Ishikawa (cell line): Measurements from ENCODE around the gene PPP1R9B.

ENCODE experiments used
- CEBPB ChIP-seq: IDR thresholded peaks from 2 replicates; pipeline ENCODE4 v1.6.1; 2012
- EP300 ChIP-seq: IDR thresholded peaks from 2 replicates; pipeline ENCODE4 v1.6.1; 2012; ENCODE audit warnings: borderline replicate concordance
- FOXM1 ChIP-seq: IDR thresholded peaks from 2 replicates; pipeline ENCODE4 v1.6.1; 2012; ENCODE audit warnings: low read depth, borderline replicate concordance
- MAX ChIP-seq: IDR thresholded peaks from 2 replicates; pipeline ENCODE4 v1.6.1; 2012
- RAD21 ChIP-seq: IDR thresholded peaks from 2 replicates; pipeline ENCODE4 v1.6.1; 2012; ENCODE audit warnings: low read depth
- TAF1 ChIP-seq: IDR thresholded peaks from 2 replicates; pipeline ENCODE4 v1.6.1; 2012; ENCODE audit warnings: low read depth, mild to moderate bottlenecking
- TCF12 ChIP-seq: IDR thresholded peaks from 2 replicates; pipeline ENCODE4 v1.6.1; 2012; ENCODE audit warnings: low read depth
- TEAD4 ChIP-seq: IDR thresholded peaks from 2 replicates; pipeline ENCODE4 v1.6.1; 2012
- YY1 ChIP-seq: IDR thresholded peaks from 2 replicates; pipeline ENCODE4 v1.6.1; 2012; ENCODE audit warnings: low read depth
- TF ChIP-seq, protein P1 (sequence below): IDR thresholded peaks from 2 replicates; pipeline ENCODE4 v1.6.1; 2012; ENCODE audit warnings: low read depth, mild to moderate bottlenecking

- TF ChIP-seq, protein P1, sequence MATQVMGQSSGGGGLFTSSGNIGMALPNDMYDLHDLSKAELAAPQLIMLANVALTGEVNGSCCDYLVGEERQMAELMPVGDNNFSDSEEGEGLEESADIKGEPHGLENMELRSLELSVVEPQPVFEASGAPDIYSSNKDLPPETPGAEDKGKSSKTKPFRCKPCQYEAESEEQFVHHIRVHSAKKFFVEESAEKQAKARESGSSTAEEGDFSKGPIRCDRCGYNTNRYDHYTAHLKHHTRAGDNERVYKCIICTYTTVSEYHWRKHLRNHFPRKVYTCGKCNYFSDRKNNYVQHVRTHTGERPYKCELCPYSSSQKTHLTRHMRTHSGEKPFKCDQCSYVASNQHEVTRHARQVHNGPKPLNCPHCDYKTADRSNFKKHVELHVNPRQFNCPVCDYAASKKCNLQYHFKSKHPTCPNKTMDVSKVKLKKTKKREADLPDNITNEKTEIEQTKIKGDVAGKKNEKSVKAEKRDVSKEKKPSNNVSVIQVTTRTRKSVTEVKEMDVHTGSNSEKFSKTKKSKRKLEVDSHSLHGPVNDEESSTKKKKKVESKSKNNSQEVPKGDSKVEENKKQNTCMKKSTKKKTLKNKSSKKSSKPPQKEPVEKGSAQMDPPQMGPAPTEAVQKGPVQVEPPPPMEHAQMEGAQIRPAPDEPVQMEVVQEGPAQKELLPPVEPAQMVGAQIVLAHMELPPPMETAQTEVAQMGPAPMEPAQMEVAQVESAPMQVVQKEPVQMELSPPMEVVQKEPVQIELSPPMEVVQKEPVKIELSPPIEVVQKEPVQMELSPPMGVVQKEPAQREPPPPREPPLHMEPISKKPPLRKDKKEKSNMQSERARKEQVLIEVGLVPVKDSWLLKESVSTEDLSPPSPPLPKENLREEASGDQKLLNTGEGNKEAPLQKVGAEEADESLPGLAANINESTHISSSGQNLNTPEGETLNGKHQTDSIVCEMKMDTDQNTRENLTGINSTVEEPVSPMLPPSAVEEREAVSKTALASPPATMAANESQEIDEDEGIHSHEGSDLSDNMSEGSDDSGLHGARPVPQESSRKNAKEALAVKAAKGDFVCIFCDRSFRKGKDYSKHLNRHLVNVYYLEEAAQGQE = no peak
- TF ChIP-seq YY1 (no peak), TAF1 (no peak), FOXM1 (no peak), EP300 (no peak), RAD21 (no peak), TEAD4 (no peak), TCF12 (no peak), CEBPB (no peak), MAX (no peak)
Observed at GRCh38 chr17:50170662-50171370, 20.3 kb upstream of the PPP1R9B start.
